Stimulated activated naive B cell treated with anti-CD40 and anti-IgM and Interleukin-4, amounts not matched to agents 10 μg/mL and 1 μg/mL and 100 μg/mL, for 72 hours (primary cell): ENCODE measurements around the gene TANGO6.
"Not testable (repeated sequence)": the region's sequence is repeated elsewhere in the genome, so short reads cannot be mapped to it uniquely, and the experiment has no call there.

Experiments used
- ATAC-seq, 2 donors: fragments of 150-1000 bp; cut with Tn5 transposase; replicated peaks; 2 replicates each; pipeline ENCODE4 v1.10.0; 2021; ENCODE audit warnings: moderate library complexity in 1 of 2
- DNase-seq: peaks from one replicate; pipeline ENCODE4 v3.0.0; 2021
- H3K27ac Mint-ChIP-seq: one replicate; pipeline ENCODE4 v1.8.0; 2022; ENCODE audit warnings: mild to moderate bottlenecking, mixed read lengths
- H3K27me3 Mint-ChIP-seq, 2 donors: one replicate each; pipeline ENCODE4 v1.8.0; 2022; ENCODE audit warnings: mixed read lengths in 2 of 2
- H3K36me3 Mint-ChIP-seq, 2 donors: one replicate each; pipeline ENCODE4 v1.8.0; 2022; ENCODE audit warnings: mixed read lengths in 2 of 2, mild to moderate bottlenecking in 1 of 2
- H3K4me1 Mint-ChIP-seq, 2 donors: one replicate each; pipeline ENCODE4 v1.8.0; 2022; ENCODE audit warnings: mixed read lengths in 2 of 2, mild to moderate bottlenecking in 1 of 2
- H3K4me3 Mint-ChIP-seq, 2 donors: one replicate each; pipeline ENCODE4 v1.8.0; 2022; ENCODE audit warnings: mild to moderate bottlenecking in 2 of 2, mixed read lengths in 2 of 2, moderate library complexity in 1 of 2
- H3K9me3 Mint-ChIP-seq, 2 donors: one replicate each; pipeline ENCODE4 v1.8.0; 2022; ENCODE audit warnings: mixed read lengths in 2 of 2, mild to moderate bottlenecking in 1 of 2

TANGO6 gene

GRCh38 chr16:68985268-68985667 is 141.9 kb downstream of the TANGO6 start:
- no peak overlapping the region for H3K27ac Mint-ChIP-seq
- H3K4me1 Mint-ChIP-seq, result peaks cover 0 to 5% of the 10 kb centered on the region in 2 donors
- H3K27me3 Mint-ChIP-seq, result no peaks in the 10 kb centered on the region
- H3K4me3 Mint-ChIP-seq, result no peak overlapping the region
- H3K9me3 Mint-ChIP-seq, result no peaks in the 10 kb centered on the region
- ATAC-seq (no peak), DNase-seq (no peak)
- peaks cover 30 to 46% of the 10 kb centered on the region in 2 donors for H3K36me3 Mint-ChIP-seq

GRCh38 chr16:68985855-68986254 is 142.5 kb downstream of the TANGO6 start:
- peaks cover 0 to 5% of the 10 kb centered on the region in 2 donors for H3K4me1 Mint-ChIP-seq
- ATAC-seq, result no peak
- no peaks in the 10 kb centered on the region for H3K27me3 Mint-ChIP-seq
- no peak overlapping the region for H3K27ac Mint-ChIP-seq
- peaks cover 26 to 40% of the 10 kb centered on the region in 2 donors for H3K36me3 Mint-ChIP-seq
- H3K9me3 Mint-ChIP-seq, result no peaks in the 10 kb centered on the region
- no peak for DNase-seq
- H3K4me3 Mint-ChIP-seq, result no peak overlapping the region

- Mint-ChIP-seq H3K27ac (no peak overlapping the region), H3K9me3 (no peaks in the 10 kb centered on the region), H3K27me3 (no peaks in the 10 kb centered on the region), H3K4me1 (peaks cover 0 to 5% of the 10 kb centered on the region in 2 donors), H3K36me3 (peaks cover 23 to 36% of the 10 kb centered on the region in 2 donors), H3K4me3 (no peak overlapping the region)
- DNase-seq, result no peak
- ATAC-seq, result no peak
These were observed 144.6 kb downstream of the TANGO6 start for GRCh38 chr16:68987734-68988457.

GRCh38 chr16:68990172-68990845 is 147.0 kb downstream of the TANGO6 start:
- H3K27ac Mint-ChIP-seq, H3K27me3 Mint-ChIP-seq, H3K4me3 Mint-ChIP-seq, H3K4me1 Mint-ChIP-seq, ATAC-seq, H3K9me3 Mint-ChIP-seq, DNase-seq: not testable (repeated sequence)
- peaks cover 19 to 30% of the 10 kb centered on the region in 2 donors for H3K36me3 Mint-ChIP-seq

- Mint-ChIP-seq H3K9me3 (no peaks in the 10 kb centered on the region), H3K4me3 (no peak overlapping the region), H3K27ac (no peak overlapping the region), H3K36me3 (peaks cover 19 to 25% of the 10 kb centered on the region in 2 donors), H3K27me3 (no peaks in the 10 kb centered on the region), H3K4me1 (peaks cover 0 to 5% of the 10 kb centered on the region in 2 donors)
- no peak for ATAC-seq
- DNase-seq, result no peak
These were observed 147.7 kb downstream of the TANGO6 start for GRCh38 chr16:68991075-68991474.

- no peak for ATAC-seq
- H3K4me3 Mint-ChIP-seq, result no peak overlapping the region
- no peak overlapping the region for H3K27ac Mint-ChIP-seq
- no peaks in the 10 kb centered on the region for H3K9me3 Mint-ChIP-seq
- no peaks in the 10 kb centered on the region for H3K27me3 Mint-ChIP-seq
- H3K4me1 Mint-ChIP-seq, result peaks cover 0 to 5% of the 10 kb centered on the region in 2 donors
- no peak for DNase-seq
- H3K36me3 Mint-ChIP-seq, result peaks cover 16 to 37% of the 10 kb centered on the region in 2 donors
These were observed 149.2 kb downstream of the TANGO6 start for GRCh38 chr16:68992521-68992920.

- ATAC-seq, result no peak
- Mint-ChIP-seq H3K4me1 (peaks cover 0 to 5% of the 10 kb centered on the region in 2 donors), H3K27ac (no peak overlapping the region), H3K9me3 (no peaks in the 10 kb centered on the region), H3K27me3 (no peaks in the 10 kb centered on the region), H3K4me3 (no peak overlapping the region), H3K36me3 (peaks cover 13 to 37% of the 10 kb centered on the region in 2 donors)
- no peak for DNase-seq
These were observed 150.1 kb downstream of the TANGO6 start for GRCh38 chr16:68993456-68993855.

GRCh38 chr16:68993885-68994284 is 150.6 kb downstream of the TANGO6 start:
- H3K27me3 Mint-ChIP-seq, result no peaks in the 10 kb centered on the region
- no peak for DNase-seq

GRCh38 chr16:68994324-68994723 is 151.0 kb downstream of the TANGO6 start:
- peaks cover 0 to 5% of the 10 kb centered on the region in 2 donors for H3K4me1 Mint-ChIP-seq
- ATAC-seq, result no peak
- H3K36me3 Mint-ChIP-seq, result peaks cover 10 to 32% of the 10 kb centered on the region in 2 donors
- no peak for DNase-seq
- H3K4me3 Mint-ChIP-seq, result no peak overlapping the region
- H3K27ac Mint-ChIP-seq, result no peak overlapping the region
- H3K9me3 Mint-ChIP-seq, result no peaks in the 10 kb centered on the region
- no peaks in the 10 kb centered on the region for H3K27me3 Mint-ChIP-seq

More at GRCh38 chr16:68993885-68994284, 150.6 kb downstream of the TANGO6 start:
- Mint-ChIP-seq H3K4me3 (no peak overlapping the region), H3K27ac (no peak overlapping the region), H3K9me3 (no peaks in the 10 kb centered on the region), H3K36me3 (peaks cover 13 to 36% of the 10 kb centered on the region in 2 donors), H3K4me1 (peaks cover 0 to 5% of the 10 kb centered on the region in 2 donors)
- ATAC-seq, result no peak

GRCh38 chr16:68995011-68995504 is 151.7 kb downstream of the TANGO6 start:
- DNase-seq, result no peak
- H3K9me3 Mint-ChIP-seq, result no peaks in the 10 kb centered on the region
- no peak overlapping the region for H3K4me3 Mint-ChIP-seq
- peaks cover 0 to 1% of the 10 kb centered on the region in 2 donors for H3K4me1 Mint-ChIP-seq
- H3K36me3 Mint-ChIP-seq, result peaks cover 7 to 28% of the 10 kb centered on the region in 2 donors
- ATAC-seq, result peak in 1 of 2 donors; percentile 27
- H3K27me3 Mint-ChIP-seq, result no peaks in the 10 kb centered on the region
- H3K27ac Mint-ChIP-seq, result no peak overlapping the region

GRCh38 chr16:68997564-68997963 is 154.2 kb downstream of the TANGO6 start:
- Mint-ChIP-seq H3K4me1 (no peaks in the 10 kb centered on the region), H3K27ac (no peak overlapping the region), H3K36me3 (peaks cover 12 to 39% of the 10 kb centered on the region in 2 donors), H3K4me3 (no peak overlapping the region), H3K9me3 (peaks cover 0 to 4% of the 10 kb centered on the region in 2 donors), H3K27me3 (no peaks in the 10 kb centered on the region)
- no peak for DNase-seq
- ATAC-seq, result no peak

GRCh38 chr16:68999114-68999513 is 155.8 kb downstream of the TANGO6 start:
- no peaks in the 10 kb centered on the region for H3K27me3 Mint-ChIP-seq

GRCh38 chr16:69003500-69003899 is 160.2 kb downstream of the TANGO6 start:
- Mint-ChIP-seq H3K4me3 (no peak overlapping the region), H3K9me3 (peaks cover 4 to 8% of the 10 kb centered on the region in 2 donors), H3K27ac (no peak overlapping the region), H3K27me3 (no peaks in the 10 kb centered on the region), H3K36me3 (peaks cover 23 to 31% of the 10 kb centered on the region in 2 donors), H3K4me1 (peaks cover 7 to 14% of the 10 kb centered on the region in 2 donors)
- ATAC-seq (no peak), DNase-seq (no peak)

More at GRCh38 chr16:68999114-68999513, 155.8 kb downstream of the TANGO6 start:
- Mint-ChIP-seq H3K4me3 (no peak overlapping the region), H3K4me1 (no peaks in the 10 kb centered on the region), H3K36me3 (peaks cover 18 to 46% of the 10 kb centered on the region in 2 donors), H3K27ac (no peak overlapping the region), H3K9me3 (peaks cover 4 to 8% of the 10 kb centered on the region in 2 donors)
- DNase-seq (no peak), ATAC-seq (no peak)

- peaks cover 7 to 14% of the 10 kb centered on the region in 2 donors for H3K4me1 Mint-ChIP-seq
- H3K4me3 Mint-ChIP-seq, result no peak overlapping the region
- H3K36me3 Mint-ChIP-seq, result peaks cover 26 to 37% of the 10 kb centered on the region in 2 donors
- peak; percentile 18 for DNase-seq
- ATAC-seq, result peak; percentile 79 to 91
- H3K27ac Mint-ChIP-seq, result peak overlapping the region; percentile 11
- no peaks in the 10 kb centered on the region for H3K27me3 Mint-ChIP-seq
- H3K9me3 Mint-ChIP-seq, result peaks cover 4 to 8% of the 10 kb centered on the region in 2 donors
These were observed 162.5 kb downstream of the TANGO6 start for GRCh38 chr16:69005641-69006355.
